ENCODE measurements around the gene COTL1.

The COTL1 gene

GRCh38 chr16:84613408-84614072 is 4.3 kb downstream of the COTL1 start:
- DNase-seq: no peak

GRCh38 chr16:84612686-84613085 is 5.2 kb downstream of the COTL1 start:
- no peak for DNase-seq

GRCh38 chr16:84611041-84611440 is 6.8 kb downstream of the COTL1 start:
- no peak for DNase-seq

- DNase-seq: no peak
Measured at GRCh38 chr16:84610376-84610775, 7.5 kb downstream of the COTL1 start.

GRCh38 chr16:84609563-84610177 is 8.2 kb downstream of the COTL1 start:
- no peak for DNase-seq

- no peak for DNase-seq
Measured at GRCh38 chr16:84608282-84608681, 9.6 kb downstream of the COTL1 start.

GRCh38 chr16:84607694-84608093 is 10.2 kb downstream of the COTL1 start:
- no peak for DNase-seq

GRCh38 chr16:84607061-84607460 is 10.8 kb downstream of the COTL1 start:
- no peak for DNase-seq

GRCh38 chr16:84606081-84606875 is 11.6 kb downstream of the COTL1 start:
- DNase-seq: no peak

- no peak for DNase-seq
Measured at GRCh38 chr16:84605339-84605848, 12.5 kb downstream of the COTL1 start.

GRCh38 chr16:84604477-84605013 is 13.3 kb downstream of the COTL1 start:
- peak; percentile 61 for DNase-seq

GRCh38 chr16:84603940-84604339 is 13.9 kb downstream of the COTL1 start:
- DNase-seq: no peak

- DNase-seq: peak; percentile 46
Measured at GRCh38 chr16:84603140-84603816, 14.6 kb downstream of the COTL1 start.

- DNase-seq: no peak
Measured at GRCh38 chr16:84600343-84601229, 17.3 kb downstream of the COTL1 start.

GRCh38 chr16:84599521-84600202 is 18.2 kb downstream of the COTL1 start:
- DNase-seq: peak; percentile 90

GRCh38 chr16:84598360-84598759 is 19.5 kb downstream of the COTL1 start:
- DNase-seq: no peak

- DNase-seq: peak; percentile 67
Measured at GRCh38 chr16:84597931-84598351, 19.9 kb downstream of the COTL1 start.

GRCh38 chr16:84597528-84597896 is 20.4 kb downstream of the COTL1 start:
- no peak for DNase-seq

GRCh38 chr16:84596801-84597527 is 20.9 kb downstream of the COTL1 start:
- no peak for DNase-seq

- DNase-seq: no peak
Measured at GRCh38 chr16:84596161-84596560, 21.7 kb downstream of the COTL1 start.
